HL-60 (cell line): ENCODE data around the gene ESX1.
"Not testable (repeated sequence)": the region's sequence is repeated elsewhere in the genome, so short reads cannot be mapped to it uniquely, and the experiment has no call there.

Experiments
- DNase-seq, 2 experiments: peaks; one replicate each; pipeline ENCODE4 v3.0.0-alpha.2; 2010 to 2020; ENCODE audit warnings: low read depth in 1 of 2, low spot score in 1 of 2
- H3K27ac ChIP-seq: fragments of 250-450 bp; sonication (Bioruptor Pico); replicated peaks from 2 replicates; pipeline ENCODE4 v1.5.1; 2020; ENCODE audit warnings: mild to moderate bottlenecking, moderate library complexity
- H3K27me3 ChIP-seq: fragments of 250-450 bp; sonication (Bioruptor Pico); 2 replicates; pipeline ENCODE4 v1.5.1; 2021; ENCODE audit warnings: mild to moderate bottlenecking, moderate library complexity; ENCODE audit not compliant: insufficient read depth, poor library complexity, severe bottlenecking
- H3K4me3 ChIP-seq: replicated peaks from 2 replicates; pipeline ENCODE4 v1.5.1; 2011; ENCODE audit warnings: mild to moderate bottlenecking, control low read depth, low read length; ENCODE audit not compliant: insufficient read depth
- CTCF ChIP-seq: IDR thresholded peaks from one replicate; pipeline ENCODE4 v1.5.1; 2011; ENCODE audit warnings: low read length, control low read depth, inconsistent platforms; ENCODE audit not compliant: insufficient read depth
- GABPA ChIP-seq: IDR thresholded peaks from 2 replicates; pipeline ENCODE4 v1.6.1; 2012; ENCODE audit warnings: low read depth
- POLR2AphosphoS5 ChIP-seq: IDR thresholded peaks from 2 replicates; pipeline ENCODE4 v1.6.1; 2012; ENCODE audit warnings: low read depth
- REST ChIP-seq: IDR thresholded peaks from 2 replicates; pipeline ENCODE4 v1.6.1; 2012; ENCODE audit warnings: low read depth; ENCODE audit not compliant: insufficient replicate concordance
- SPI1 ChIP-seq: IDR thresholded peaks from 2 replicates; pipeline ENCODE4 v1.6.1; 2012; ENCODE audit warnings: low read depth, mild to moderate bottlenecking, borderline replicate concordance

Gene ESX1

DNA sequence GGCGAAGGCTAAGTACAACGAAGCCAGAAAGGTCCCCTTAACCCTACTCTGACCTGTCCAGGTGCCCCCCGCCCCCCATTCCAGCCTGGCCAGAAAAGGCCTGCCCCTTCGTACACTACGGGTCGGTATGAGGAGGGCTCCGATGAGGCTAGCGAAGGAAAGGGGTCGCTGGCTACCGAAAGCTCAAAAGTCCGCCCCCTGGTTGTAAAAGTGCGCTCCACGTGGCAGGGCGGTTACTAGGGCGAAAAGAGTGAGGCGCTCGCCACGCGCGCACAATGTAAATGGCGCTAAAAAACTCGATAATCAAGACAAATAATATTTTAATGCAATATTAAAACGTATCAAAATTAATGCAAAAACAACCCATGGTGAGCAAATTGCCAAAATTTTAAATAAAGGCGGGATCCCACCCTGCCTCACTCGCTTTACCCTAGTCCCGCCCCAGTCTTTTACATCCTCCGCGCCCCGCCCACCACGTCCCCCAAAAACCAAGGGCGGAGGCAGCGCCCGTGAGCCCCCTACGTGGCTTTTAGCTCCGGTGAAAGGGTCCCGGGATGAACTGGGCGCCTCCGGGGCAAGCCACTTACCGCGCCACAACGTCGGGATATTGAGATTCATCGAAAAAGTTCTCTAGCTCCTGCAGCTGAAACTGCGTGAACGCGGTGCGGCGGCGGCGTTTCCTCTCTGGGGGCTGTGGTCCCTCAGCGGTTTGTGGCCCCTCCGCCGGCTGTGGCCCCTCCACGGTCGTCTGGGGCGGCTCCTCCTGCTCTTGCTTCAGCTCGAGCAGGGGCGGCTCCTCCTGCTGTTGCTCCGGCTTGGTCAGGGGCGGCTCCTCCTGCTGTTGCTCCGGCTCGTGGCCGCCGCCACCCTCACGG, 929 bp downstream of the ESX1 start:
- no peak for DNase-seq
- no peaks in the 10 kb centered on the region for H3K27me3 ChIP-seq

DNA sequence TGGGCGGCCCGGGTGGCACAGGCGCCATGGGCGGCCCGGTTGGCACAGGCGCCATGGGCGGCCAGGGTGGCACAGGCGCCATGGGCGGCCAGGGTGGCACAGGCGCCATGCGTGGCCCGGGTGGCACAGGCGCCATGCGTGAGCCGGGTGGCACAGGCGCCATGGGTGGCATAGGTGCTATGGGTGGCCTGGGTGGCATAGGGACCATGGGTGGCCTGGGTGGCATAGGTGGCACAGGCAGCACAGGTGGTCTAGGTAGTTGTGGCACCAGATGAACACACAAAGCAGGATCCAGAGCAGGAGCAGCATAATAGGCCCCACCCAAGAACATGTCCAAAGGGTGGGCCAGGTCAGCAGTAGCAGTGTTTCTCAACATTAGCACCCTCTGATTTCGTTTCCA, 4.3 kb downstream of the ESX1 start:
- TF ChIP-seq SPI1 (no peak), CTCF (no peak), POLR2AphosphoS5 (no peak), REST (no peak), GABPA (no peak)
- H3K4me3 ChIP-seq: no peak overlapping the region
- H3K27me3 ChIP-seq: no peaks in the 10 kb centered on the region
- no peak for DNase-seq
- no peak overlapping the region for H3K27ac ChIP-seq

More for the DNA sequence above, 929 bp downstream of the ESX1 start:
- Histone ChIP-seq H3K4me3 (no peak overlapping the region), H3K27ac (no peak overlapping the region)
- TF ChIP-seq REST (no peak), CTCF (no peak), POLR2AphosphoS5 (no peak), GABPA (no peak), SPI1 (no peak)

- H3K4me3 ChIP-seq, H3K27ac ChIP-seq, DNase-seq, H3K27me3 ChIP-seq: not testable (repeated sequence)
Measured at GRCh38 chrX:104230060-104230459, 24.7 kb downstream of the ESX1 start.

- H3K4me3 ChIP-seq: no peak overlapping the region
- TF ChIP-seq SPI1 (no peak), POLR2AphosphoS5 (no peak), CTCF (no peak), REST (no peak), GABPA (no peak)
- no peaks in the 10 kb centered on the region for H3K27me3 ChIP-seq
- no peak overlapping the region for H3K27ac ChIP-seq
- DNase-seq: no peak
Measured at GRCh38 chrX:104211187-104211586, 43.5 kb downstream of the ESX1 start.
